HG02588 (cell line): ENCODE measurements around the gene SEMA3C.

Experiments
- ATAC-seq: cut with Tn5 transposase; IDR thresholded peaks from one replicate; pipeline ENCODE4 v1.9.1; 2021; ENCODE audit warnings: mild to moderate bottlenecking, moderate library complexity; ENCODE audit not compliant: unreplicated experiment

SEMA3C gene

GRCh38 chr7:80827239-80827633, 91.6 kb downstream of the SEMA3C start:
- ATAC-seq: no peak

- ATAC-seq: no peak
Measured at GRCh38 chr7:80826520-80827238, 92.2 kb downstream of the SEMA3C start.

GRCh38 chr7:80825499-80825898, 93.4 kb downstream of the SEMA3C start:
- no peak for ATAC-seq

GRCh38 chr7:80824253-80824652, 94.6 kb downstream of the SEMA3C start:
- no peak for ATAC-seq

GRCh38 chr7:80823057-80823456, 95.8 kb downstream of the SEMA3C start:
- no peak for ATAC-seq

GRCh38 chr7:80821771-80822319, 97.0 kb downstream of the SEMA3C start:
- ATAC-seq: no peak

GRCh38 chr7:80819503-80819902, 99.3 kb downstream of the SEMA3C start:
- no peak for ATAC-seq

- no peak for ATAC-seq
Measured at GRCh38 chr7:80818181-80818580, 100.7 kb downstream of the SEMA3C start.

- ATAC-seq: no peak
Measured at GRCh38 chr7:80816806-80817205, 102.0 kb downstream of the SEMA3C start.

GRCh38 chr7:80815733-80816132, 103.1 kb downstream of the SEMA3C start:
- no peak for ATAC-seq

- ATAC-seq: no peak
Measured at GRCh38 chr7:80809545-80809944, 109.3 kb downstream of the SEMA3C start.

- ATAC-seq: no peak
Measured at GRCh38 chr7:80807166-80807900, 111.5 kb downstream of the SEMA3C start.

GRCh38 chr7:80806663-80807062, 112.2 kb downstream of the SEMA3C start:
- no peak for ATAC-seq

- ATAC-seq: no peak
Measured at GRCh38 chr7:80804589-80804988, 114.3 kb downstream of the SEMA3C start.

- ATAC-seq: no peak
Measured at GRCh38 chr7:80802527-80802926, 116.3 kb downstream of the SEMA3C start.

GRCh38 chr7:80794631-80795573, 123.9 kb downstream of the SEMA3C start:
- no peak for ATAC-seq

GRCh38 chr7:80791509-80791929, 127.3 kb downstream of the SEMA3C start:
- no peak for ATAC-seq

GRCh38 chr7:80790877-80791276, 128.0 kb downstream of the SEMA3C start:
- ATAC-seq: no peak

- ATAC-seq: no peak
Measured at GRCh38 chr7:80787721-80788120, 131.1 kb downstream of the SEMA3C start.

- no peak for ATAC-seq
Measured at GRCh38 chr7:80785961-80786536, 132.8 kb downstream of the SEMA3C start.

- ATAC-seq: no peak
Measured at GRCh38 chr7:80785276-80785675, 133.6 kb downstream of the SEMA3C start.
